Measurements from ENCODE around the gene AAR2.

DNA sequence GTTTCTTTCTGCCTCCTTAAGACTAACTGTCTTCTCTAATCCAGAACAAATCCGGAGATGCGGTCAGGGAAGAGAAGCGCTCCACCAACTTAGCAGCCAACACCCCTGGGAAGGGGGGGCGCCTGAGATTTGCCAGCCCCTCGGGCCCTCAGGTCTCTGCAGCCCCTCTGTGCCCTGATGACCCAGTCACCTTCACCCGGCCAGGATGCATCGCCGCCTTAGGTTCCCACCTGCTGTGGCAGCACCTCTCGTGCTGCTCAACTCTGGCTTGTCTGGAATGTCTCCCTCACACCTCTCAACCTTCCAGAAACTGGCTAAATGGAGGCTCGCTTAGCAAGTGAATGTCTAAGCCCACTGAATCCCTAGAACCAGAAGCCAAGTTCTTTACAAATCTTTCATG, 28.0 kb upstream of the AAR2 start:
- TF ChIP-seq ZFX (IDR thresholded peaks at IDR 0.05; ENCODE audit: borderline replicate concordance) = no peak
- TF ChIP-seq, protein P1, sequence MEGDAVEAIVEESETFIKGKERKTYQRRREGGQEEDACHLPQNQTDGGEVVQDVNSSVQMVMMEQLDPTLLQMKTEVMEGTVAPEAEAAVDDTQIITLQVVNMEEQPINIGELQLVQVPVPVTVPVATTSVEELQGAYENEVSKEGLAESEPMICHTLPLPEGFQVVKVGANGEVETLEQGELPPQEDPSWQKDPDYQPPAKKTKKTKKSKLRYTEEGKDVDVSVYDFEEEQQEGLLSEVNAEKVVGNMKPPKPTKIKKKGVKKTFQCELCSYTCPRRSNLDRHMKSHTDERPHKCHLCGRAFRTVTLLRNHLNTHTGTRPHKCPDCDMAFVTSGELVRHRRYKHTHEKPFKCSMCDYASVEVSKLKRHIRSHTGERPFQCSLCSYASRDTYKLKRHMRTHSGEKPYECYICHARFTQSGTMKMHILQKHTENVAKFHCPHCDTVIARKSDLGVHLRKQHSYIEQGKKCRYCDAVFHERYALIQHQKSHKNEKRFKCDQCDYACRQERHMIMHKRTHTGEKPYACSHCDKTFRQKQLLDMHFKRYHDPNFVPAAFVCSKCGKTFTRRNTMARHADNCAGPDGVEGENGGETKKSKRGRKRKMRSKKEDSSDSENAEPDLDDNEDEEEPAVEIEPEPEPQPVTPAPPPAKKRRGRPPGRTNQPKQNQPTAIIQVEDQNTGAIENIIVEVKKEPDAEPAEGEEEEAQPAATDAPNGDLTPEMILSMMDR (IDR thresholded peaks at IDR 0.05) = no peak
